Loucy (cell line): ENCODE results near the gene SORBS1.

Experiments
- CTCF ChIP-seq: fragments of 200-600 bp; sonication (generic); conservative IDR thresholded peaks from 2 replicates; pipeline ENCODE4 v1.5.1; 2014; ENCODE audit warnings: mild to moderate bottlenecking, antibody characterized with exemption, low read length
- EZH2phosphoT487 ChIP-seq: fragments of 200-600 bp; IDR thresholded peaks from 2 replicates; pipeline ENCODE4 v1.6.1; 2018; ENCODE audit warnings: antibody characterized with exemption, mild to moderate bottlenecking, moderate library complexity, borderline replicate concordance

DNA sequence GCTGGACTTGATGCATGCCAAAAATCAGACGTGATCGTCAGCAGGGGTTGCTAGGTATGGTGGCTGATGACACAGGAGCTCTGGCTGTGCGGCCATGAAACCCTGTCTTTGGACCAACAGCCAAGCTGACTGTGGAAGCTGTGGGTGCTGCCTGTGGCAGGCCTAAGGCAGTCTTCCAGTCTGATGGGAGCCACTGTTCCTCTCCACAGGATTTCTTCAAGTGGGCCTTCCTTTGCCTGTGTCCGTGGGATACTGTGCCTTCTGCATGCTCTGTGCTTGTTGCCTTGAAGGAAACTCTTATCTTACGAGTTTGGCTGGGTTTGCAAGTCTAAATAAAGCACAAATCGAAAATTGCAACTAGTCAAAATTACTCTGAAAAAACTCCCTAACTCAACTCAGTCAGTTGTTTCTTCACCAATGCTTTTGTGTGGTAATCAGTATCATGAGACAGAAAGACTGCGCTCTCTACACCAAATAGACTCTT, 168.4 kb downstream of the SORBS1 start:
- no peak for TF ChIP-seq CTCF
- TF ChIP-seq EZH2phosphoT487: no peak
